ENCODE results near the gene ERI3.

Gene ERI3

GRCh38 chr1:44270686-44271628, 84.1 kb downstream of the ERI3 start:
- no peak overlapping the region for H3K4me3 Mint-ChIP-seq
- no peak for ATAC-seq
- H3K27me3 Mint-ChIP-seq = no peaks in the 10 kb centered on the region
- peaks cover 18% of the 10 kb centered on the region for H3K36me3 Mint-ChIP-seq
- no peak overlapping the region for H3K27ac Mint-ChIP-seq
- peaks cover 19% of the 10 kb centered on the region for H3K4me1 Mint-ChIP-seq
- H3K9me3 Mint-ChIP-seq = no peaks in the 10 kb centered on the region

- Mint-ChIP-seq H3K27ac (no peak overlapping the region), H3K27me3 (no peaks in the 10 kb centered on the region), H3K4me3 (no peak overlapping the region), H3K4me1 (peaks cover 8% of the 10 kb centered on the region), H3K36me3 (peaks cover 22% of the 10 kb centered on the region), H3K9me3 (no peaks in the 10 kb centered on the region)
- no peak for ATAC-seq
These were observed 87.0 kb downstream of the ERI3 start for GRCh38 chr1:44268054-44268453.

GRCh38 chr1:44267438-44267837, 87.6 kb downstream of the ERI3 start:
- Mint-ChIP-seq H3K9me3 (no peaks in the 10 kb centered on the region), H3K27ac (no peak overlapping the region), H3K27me3 (no peaks in the 10 kb centered on the region), H3K4me3 (no peak overlapping the region), H3K4me1 (peaks cover 8% of the 10 kb centered on the region), H3K36me3 (peaks cover 22% of the 10 kb centered on the region)
- no peak for ATAC-seq

- Mint-ChIP-seq H3K4me3 (no peak overlapping the region), H3K27me3 (no peaks in the 10 kb centered on the region), H3K4me1 (peaks cover 8% of the 10 kb centered on the region), H3K36me3 (peaks cover 19% of the 10 kb centered on the region), H3K27ac (no peak overlapping the region), H3K9me3 (no peaks in the 10 kb centered on the region)
- ATAC-seq = no peak
These were observed 88.4 kb downstream of the ERI3 start for GRCh38 chr1:44266400-44267344.

- no peaks in the 10 kb centered on the region for H3K27me3 Mint-ChIP-seq
- H3K27ac Mint-ChIP-seq = no peak overlapping the region
- no peak overlapping the region for H3K4me3 Mint-ChIP-seq
- ATAC-seq = no peak
- H3K36me3 Mint-ChIP-seq = peaks cover 19% of the 10 kb centered on the region
- peaks cover 8% of the 10 kb centered on the region for H3K4me1 Mint-ChIP-seq
- no peaks in the 10 kb centered on the region for H3K9me3 Mint-ChIP-seq
These were observed 89.2 kb downstream of the ERI3 start for GRCh38 chr1:44265656-44266358.

- Mint-ChIP-seq H3K9me3 (no peaks in the 10 kb centered on the region), H3K4me1 (peaks cover 10% of the 10 kb centered on the region), H3K27ac (no peak overlapping the region), H3K4me3 (no peak overlapping the region), H3K36me3 (peaks cover 23% of the 10 kb centered on the region), H3K27me3 (no peaks in the 10 kb centered on the region)
- ATAC-seq = no peak
These were observed 90.6 kb downstream of the ERI3 start for GRCh38 chr1:44264451-44264771.

- no peaks in the 10 kb centered on the region for H3K27me3 Mint-ChIP-seq
- no peak for ATAC-seq
- no peaks in the 10 kb centered on the region for H3K9me3 Mint-ChIP-seq
- peaks cover 10% of the 10 kb centered on the region for H3K4me1 Mint-ChIP-seq
- H3K36me3 Mint-ChIP-seq = peaks cover 23% of the 10 kb centered on the region
- no peak overlapping the region for H3K27ac Mint-ChIP-seq
- no peak overlapping the region for H3K4me3 Mint-ChIP-seq
These were observed 91.2 kb downstream of the ERI3 start for GRCh38 chr1:44263568-44264450.

GRCh38 chr1:44262816-44263567, 92.1 kb downstream of the ERI3 start:
- Mint-ChIP-seq H3K4me3 (no peak overlapping the region), H3K27ac (no peak overlapping the region), H3K36me3 (peaks cover 28% of the 10 kb centered on the region), H3K4me1 (peaks cover 10% of the 10 kb centered on the region), H3K9me3 (no peaks in the 10 kb centered on the region), H3K27me3 (no peaks in the 10 kb centered on the region)
- no peak for ATAC-seq

- Mint-ChIP-seq H3K4me3 (no peak overlapping the region), H3K36me3 (peaks cover 28% of the 10 kb centered on the region), H3K27me3 (no peaks in the 10 kb centered on the region), H3K27ac (no peak overlapping the region), H3K9me3 (no peaks in the 10 kb centered on the region), H3K4me1 (peaks cover 10% of the 10 kb centered on the region)
- ATAC-seq = no peak
These were observed 92.6 kb downstream of the ERI3 start for GRCh38 chr1:44262414-44262813.

GRCh38 chr1:44261962-44262361, 93.1 kb downstream of the ERI3 start:
- H3K9me3 Mint-ChIP-seq = no peaks in the 10 kb centered on the region
- peaks cover 28% of the 10 kb centered on the region for H3K36me3 Mint-ChIP-seq
- H3K27ac Mint-ChIP-seq = no peak overlapping the region
- no peak for ATAC-seq
- no peak overlapping the region for H3K4me3 Mint-ChIP-seq
- H3K4me1 Mint-ChIP-seq = peaks cover 10% of the 10 kb centered on the region
- no peaks in the 10 kb centered on the region for H3K27me3 Mint-ChIP-seq

- no peaks in the 10 kb centered on the region for H3K27me3 Mint-ChIP-seq
- H3K4me1 Mint-ChIP-seq = peaks cover 10% of the 10 kb centered on the region
- ATAC-seq = no peak
- peak overlapping the region; percentile 25 for H3K27ac Mint-ChIP-seq
- H3K4me3 Mint-ChIP-seq = no peak overlapping the region
- peaks cover 28% of the 10 kb centered on the region for H3K36me3 Mint-ChIP-seq
- H3K9me3 Mint-ChIP-seq = no peaks in the 10 kb centered on the region
These were observed 93.8 kb downstream of the ERI3 start for GRCh38 chr1:44261171-44261817.

- Mint-ChIP-seq H3K27ac (peak overlapping the region; percentile 25), H3K4me3 (no peak overlapping the region), H3K4me1 (peaks cover 10% of the 10 kb centered on the region), H3K36me3 (peaks cover 27% of the 10 kb centered on the region), H3K9me3 (no peaks in the 10 kb centered on the region), H3K27me3 (no peaks in the 10 kb centered on the region)
- no peak for ATAC-seq
These were observed 94.3 kb downstream of the ERI3 start for GRCh38 chr1:44260792-44261170.

- H3K9me3 Mint-ChIP-seq = no peaks in the 10 kb centered on the region
- H3K27ac Mint-ChIP-seq = no peak overlapping the region
- no peak overlapping the region for H3K4me3 Mint-ChIP-seq
- no peaks in the 10 kb centered on the region for H3K27me3 Mint-ChIP-seq
- ATAC-seq = no peak
- H3K36me3 Mint-ChIP-seq = peaks cover 17% of the 10 kb centered on the region
- H3K4me1 Mint-ChIP-seq = peaks cover 10% of the 10 kb centered on the region
These were observed 96.0 kb downstream of the ERI3 start for GRCh38 chr1:44259090-44259489.

Measured in stimulated activated memory B cell treated with anti-CD40 and anti-IgM and Interleukin-4, amounts not matched to agents 10 μg/mL and 1 μg/mL and 100 μg/mL, for 72 hours (primary cell).